Activated CD4-positive, CD25-positive, alpha-beta regulatory T cell treated with anti-CD3 and anti-CD28 coated beads, Interleukin-2, amount 50 U/mL, for 24 hours (primary cell): ENCODE measurements around the gene UBR1.
"Not testable (repeated sequence)": the region's sequence is repeated elsewhere in the genome, so short reads cannot be mapped to it uniquely, and the experiment has no call there.

Experiments
- ATAC-seq, 2 donors: fragments of 150-1000 bp; cut with Tn5 transposase; one replicate each; pipeline ENCODE4 v1.10.0; 2021; ENCODE audit warnings: mild to moderate bottlenecking in 1 of 2, moderate library complexity in 1 of 2

Gene UBR1

GRCh38 chr15:43048935-43049334 is 56.9 kb downstream of the UBR1 start:
- ATAC-seq, result no peak

GRCh38 chr15:43046484-43046883 is 59.4 kb downstream of the UBR1 start:
- ATAC-seq, result no peak

- no peak for ATAC-seq
These were observed 63.0 kb downstream of the UBR1 start for GRCh38 chr15:43042885-43043284.

GRCh38 chr15:43041085-43041484 is 64.8 kb downstream of the UBR1 start:
- not testable (repeated sequence) for ATAC-seq

GRCh38 chr15:43035240-43035639 is 70.6 kb downstream of the UBR1 start:
- ATAC-seq, result not testable (repeated sequence)

GRCh38 chr15:43029476-43029875 is 76.4 kb downstream of the UBR1 start:
- ATAC-seq, result no peak

GRCh38 chr15:43025150-43025549 is 80.7 kb downstream of the UBR1 start:
- ATAC-seq, result no peak

- ATAC-seq, result not testable (repeated sequence)
These were observed 91.2 kb downstream of the UBR1 start for GRCh38 chr15:43014671-43015070.

GRCh38 chr15:43009206-43009605 is 96.6 kb downstream of the UBR1 start:
- ATAC-seq, result no peak

- no peak for ATAC-seq
These were observed 97.7 kb downstream of the UBR1 start for GRCh38 chr15:43008150-43008549.

- no peak for ATAC-seq
These were observed 98.3 kb downstream of the UBR1 start for GRCh38 chr15:43007551-43007950.

- no peak for ATAC-seq
These were observed 98.8 kb downstream of the UBR1 start for GRCh38 chr15:43006991-43007390.

- not testable (repeated sequence) for ATAC-seq
These were observed 100.8 kb downstream of the UBR1 start for GRCh38 chr15:43004886-43005595.

GRCh38 chr15:42999201-42999779 is 106.5 kb downstream of the UBR1 start:
- ATAC-seq, result no peak

GRCh38 chr15:42996871-42997270 is 109.0 kb downstream of the UBR1 start:
- no peak for ATAC-seq

GRCh38 chr15:42994546-42994945 is 111.3 kb downstream of the UBR1 start:
- no peak for ATAC-seq

- ATAC-seq, result no peak
These were observed 113.2 kb downstream of the UBR1 start for GRCh38 chr15:42992626-42993025.

- ATAC-seq, result no peak
These were observed 119.0 kb downstream of the UBR1 start for GRCh38 chr15:42986693-42987342.

- no peak for ATAC-seq
These were observed 121.3 kb downstream of the UBR1 start for GRCh38 chr15:42984493-42985034.

- ATAC-seq, result not testable (repeated sequence)
These were observed 126.7 kb downstream of the UBR1 start for GRCh38 chr15:42979113-42979512.

- ATAC-seq, result no peak
These were observed 131.5 kb downstream of the UBR1 start for GRCh38 chr15:42974202-42974862.

GRCh38 chr15:42973114-42973513 is 132.7 kb downstream of the UBR1 start:
- ATAC-seq, result no peak

- no peak for ATAC-seq
These were observed 134.0 kb downstream of the UBR1 start for GRCh38 chr15:42971830-42972229.
